Hepatocyte (in vitro differentiated cells): Measurements from ENCODE around the gene SLC17A1. TPM values are rescaled to one million over a fixed set of nuclear protein-coding genes. Genes with fewer than 3 reads are reported as not detected.

Source experiments
- DNase-seq: peaks from one replicate; pipeline ENCODE4 v3.0.0-alpha.2; 2016; ENCODE audit warnings: low spot score
- H2AFZ ChIP-seq: fragments of 200-600 bp; sonication (generic); 2 replicates; pipeline ENCODE4 v1.6.0; 2016; ENCODE audit warnings: antibody characterized with exemption, mild to moderate bottlenecking
- H3K27ac ChIP-seq: fragments of 200-600 bp; sonication (generic); 2 replicates; pipeline ENCODE4 v1.5.1; 2016; ENCODE audit warnings: mild to moderate bottlenecking
- H3K27me3 ChIP-seq: fragments of 200-600 bp; sonication (generic); 2 replicates; pipeline ENCODE4 v1.6.1; 2016
- H3K36me3 ChIP-seq: fragments of 200-600 bp; sonication (generic); replicated peaks from 2 replicates; pipeline ENCODE4 v1.5.1; 2016; ENCODE audit warnings: low read depth; ENCODE audit not compliant: insufficient read depth
- H3K4me1 ChIP-seq: fragments of 200-600 bp; sonication (generic); 2 replicates; pipeline ENCODE4 v1.5.1; 2016; ENCODE audit warnings: mild to moderate bottlenecking, moderate library complexity; ENCODE audit not compliant: insufficient read depth
- H3K4me2 ChIP-seq: fragments of 200-600 bp; sonication (generic); 2 replicates; pipeline ENCODE4 v1.6.0; 2016
- H3K4me3 ChIP-seq: fragments of 200-600 bp; sonication (generic); 2 replicates; pipeline ENCODE4 v1.5.1; 2016; ENCODE audit warnings: mild to moderate bottlenecking
- H3K79me2 ChIP-seq: fragments of 200-600 bp; sonication (generic); 2 replicates; pipeline ENCODE4 v1.6.0; 2017; ENCODE audit warnings: mild to moderate bottlenecking
- H3K9me2 ChIP-seq: fragments of 200-600 bp; sonication (generic); replicated peaks from 2 replicates; pipeline ENCODE4 v1.6.0; 2017; ENCODE audit warnings: mild to moderate bottlenecking; ENCODE audit not compliant: insufficient read depth
- H3K9me3 ChIP-seq: fragments of 200-600 bp; sonication (generic); 2 replicates; pipeline ENCODE4 v1.5.1; 2016; ENCODE audit warnings: low read depth, mild to moderate bottlenecking
- H4K20me1 ChIP-seq: fragments of 200-600 bp; sonication (generic); 2 replicates; pipeline ENCODE4 v1.6.0; 2016; ENCODE audit warnings: mild to moderate bottlenecking; ENCODE audit not compliant: insufficient read depth, poor library complexity, severe bottlenecking
- CTCF ChIP-seq: fragments of 200-600 bp; sonication (generic); IDR thresholded peaks from 2 replicates; pipeline ENCODE4 v1.5.1; 2016; ENCODE audit warnings: antibody characterized with exemption, mild to moderate bottlenecking; ENCODE audit not compliant: poor library complexity
- EZH2 ChIP-seq: fragments of 200-600 bp; sonication (generic); IDR thresholded peaks from 2 replicates; pipeline ENCODE4 v1.6.1; 2016; ENCODE audit warnings: antibody characterized with exemption, mild to moderate bottlenecking, borderline replicate concordance
- EZH2phosphoT487 ChIP-seq: fragments of 200-600 bp; sonication (generic); IDR thresholded peaks from one replicate; pipeline ENCODE4 v1.6.1; 2018; ENCODE audit warnings: antibody characterized with exemption, mild to moderate bottlenecking, low read depth, moderate library complexity; ENCODE audit not compliant: unreplicated experiment, severe bottlenecking
- WGBS: methylation state at CpG from one replicate; pipeline ENCODE4 v1.1.6; 2016; ENCODE audit warnings: low lambda C conversion rate; ENCODE audit errors: missing lambda C conversion rate; 5-methylcytosine and 5-hydroxymethylcytosine counted together
- polyA plus RNA-seq: library from polyadenylated mRNA; unstranded; fragments of >200 nt; fragmentation: Nextera tagmentation; extraction: Ambion mirVana; gene quantifications from 2 replicates; pipeline ENCODE4 v1.2.1, GENCODE V29; 2016
- total RNA-seq: library from RNA; depleted of rRNA; stranded (reverse); fragments of >200 nt; gene quantifications from 2 replicates; pipeline ENCODE4 v1.2.3, GENCODE V29; 2014

SLC17A1 gene
- total and polyA plus RNA-seq, 2 experiments from 2014 or later: 3.2 to 4.0 TPM

- TF ChIP-seq CTCF (no peak), EZH2phosphoT487 (no peak), EZH2 (no peak)
- H3K36me3 ChIP-seq: no peaks in the 10 kb centered on the region
- peaks cover 20% of the 10 kb centered on the region for H3K4me1 ChIP-seq
- H4K20me1 ChIP-seq: no peaks in the 10 kb centered on the region
- no peaks in the 10 kb centered on the region for H3K79me2 ChIP-seq
- DNase-seq: no peak
- H3K9me2 ChIP-seq: no peaks in the 10 kb centered on the region
- H3K4me3 ChIP-seq: no peak overlapping the region
- no peaks in the 10 kb centered on the region for H3K9me3 ChIP-seq
- WGBS: 88% methylated on average over 1 of the region's 1 CpG
- H3K27me3 ChIP-seq: no peaks in the 10 kb centered on the region
- H3K27ac ChIP-seq: no peak overlapping the region
- no peak overlapping the region for H2AFZ ChIP-seq
- no peak overlapping the region for H3K4me2 ChIP-seq
These were observed 84.9 kb downstream of the SLC17A1 start for GRCh38 chr6:25746968-25747367.

- TF ChIP-seq EZH2phosphoT487: no peak
- no peak for TF ChIP-seq CTCF
- TF ChIP-seq EZH2: no peak
- H2AFZ ChIP-seq: no peak overlapping the region
- 58% methylated on average over 4 of the region's 4 CpGs for WGBS
- no peaks in the 10 kb centered on the region for H3K27me3 ChIP-seq
- no peaks in the 10 kb centered on the region for H4K20me1 ChIP-seq
- H3K27ac ChIP-seq: peak overlapping the region; percentile 47
- no peak for DNase-seq
- no peaks in the 10 kb centered on the region for H3K36me3 ChIP-seq
- no peak overlapping the region for H3K4me3 ChIP-seq
- no peaks in the 10 kb centered on the region for H3K79me2 ChIP-seq
- no peaks in the 10 kb centered on the region for H3K9me2 ChIP-seq
- H3K4me1 ChIP-seq: peaks cover 20% of the 10 kb centered on the region
- no peak overlapping the region for H3K4me2 ChIP-seq
- H3K9me3 ChIP-seq: no peaks in the 10 kb centered on the region
These were observed 86.0 kb downstream of the SLC17A1 start for GRCh38 chr6:25745836-25746235.

- Histone ChIP-seq H3K27ac (peak overlapping the region; percentile 83), H4K20me1 (no peaks in the 10 kb centered on the region), H3K4me2 (no peak overlapping the region), H2AFZ (no peak overlapping the region), H3K9me3 (no peaks in the 10 kb centered on the region), H3K9me2 (no peaks in the 10 kb centered on the region), H3K4me1 (peaks cover 20% of the 10 kb centered on the region), H3K79me2 (no peaks in the 10 kb centered on the region), H3K4me3 (no peak overlapping the region), H3K27me3 (no peaks in the 10 kb centered on the region), H3K36me3 (no peaks in the 10 kb centered on the region)
- TF ChIP-seq EZH2 (no peak), CTCF (no peak), EZH2phosphoT487 (no peak)
- peak; percentile 59 for DNase-seq
These were observed 88.0 kb downstream of the SLC17A1 start for GRCh38 chr6:25743868-25744267.

- Histone ChIP-seq H3K9me3 (no peaks in the 10 kb centered on the region), H3K9me2 (no peaks in the 10 kb centered on the region), H3K27me3 (no peaks in the 10 kb centered on the region), H3K4me1 (no peaks in the 10 kb centered on the region), H3K36me3 (no peaks in the 10 kb centered on the region), H3K4me2 (no peak overlapping the region), H3K27ac (no peak overlapping the region), H3K79me2 (no peaks in the 10 kb centered on the region), H3K4me3 (no peak overlapping the region), H4K20me1 (no peaks in the 10 kb centered on the region), H2AFZ (no peak overlapping the region)
- DNase-seq: no peak
- TF ChIP-seq CTCF (no peak), EZH2phosphoT487 (no peak), EZH2 (no peak)
These were observed 96.6 kb downstream of the SLC17A1 start for GRCh38 chr6:25735261-25735660.
